ENCODE measurements around the gene CCL23.
"Not testable (repeated sequence)": the region's sequence is repeated elsewhere in the genome, so short reads cannot be mapped to it uniquely, and the experiment has no call there.

CCL23 gene

GRCh38 chr17:36027761-36028160 lies 10.0 kb upstream of the CCL23 start:
- TF ChIP-seq, protein P1, sequence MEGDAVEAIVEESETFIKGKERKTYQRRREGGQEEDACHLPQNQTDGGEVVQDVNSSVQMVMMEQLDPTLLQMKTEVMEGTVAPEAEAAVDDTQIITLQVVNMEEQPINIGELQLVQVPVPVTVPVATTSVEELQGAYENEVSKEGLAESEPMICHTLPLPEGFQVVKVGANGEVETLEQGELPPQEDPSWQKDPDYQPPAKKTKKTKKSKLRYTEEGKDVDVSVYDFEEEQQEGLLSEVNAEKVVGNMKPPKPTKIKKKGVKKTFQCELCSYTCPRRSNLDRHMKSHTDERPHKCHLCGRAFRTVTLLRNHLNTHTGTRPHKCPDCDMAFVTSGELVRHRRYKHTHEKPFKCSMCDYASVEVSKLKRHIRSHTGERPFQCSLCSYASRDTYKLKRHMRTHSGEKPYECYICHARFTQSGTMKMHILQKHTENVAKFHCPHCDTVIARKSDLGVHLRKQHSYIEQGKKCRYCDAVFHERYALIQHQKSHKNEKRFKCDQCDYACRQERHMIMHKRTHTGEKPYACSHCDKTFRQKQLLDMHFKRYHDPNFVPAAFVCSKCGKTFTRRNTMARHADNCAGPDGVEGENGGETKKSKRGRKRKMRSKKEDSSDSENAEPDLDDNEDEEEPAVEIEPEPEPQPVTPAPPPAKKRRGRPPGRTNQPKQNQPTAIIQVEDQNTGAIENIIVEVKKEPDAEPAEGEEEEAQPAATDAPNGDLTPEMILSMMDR (IDR thresholded peaks at IDR 0.05; ENCODE audit: low read depth, low read length, missing control alignments) = no peak
- no peak overlapping the region for H3K4me3 ChIP-seq (replicated peaks; ENCODE audit: low read depth, low read length)
- DNase-seq (ENCODE audit: extremely low read depth, low read depth) = no peak

GRCh38 chr17:36024106-36024869 lies 6.5 kb upstream of the CCL23 start:
- TF ChIP-seq, protein P1 (IDR thresholded peaks at IDR 0.05; ENCODE audit: low read depth, low read length, missing control alignments) = no peak

DNA sequence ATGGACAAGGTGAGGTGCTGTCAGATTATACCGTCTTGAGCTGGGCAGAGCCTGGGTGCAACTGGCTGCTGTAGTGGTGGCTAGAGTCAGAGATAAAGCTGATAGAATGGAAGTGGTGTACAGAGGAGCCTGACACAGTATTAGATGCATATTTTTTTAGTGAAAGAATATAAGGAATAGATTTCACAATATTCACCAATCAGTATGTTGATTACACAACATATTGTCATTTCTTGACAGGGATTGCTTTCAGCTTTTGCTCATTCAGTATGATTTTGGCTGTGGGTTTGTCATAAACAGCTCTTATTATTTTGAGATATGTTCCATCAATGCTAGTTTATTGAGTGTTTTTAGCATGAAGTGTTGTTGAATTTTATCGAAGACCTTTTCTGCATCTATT lies 1.7 kb upstream of the CCL23 start:
- DNase-seq (ENCODE audit: extremely low read depth, low read depth) = no peak
- TF ChIP-seq, protein P1 (IDR thresholded peaks at IDR 0.05; ENCODE audit: low read depth, low read length, missing control alignments) = no peak
- H3K4me3 ChIP-seq (replicated peaks; ENCODE audit: low read depth, low read length) = no peak overlapping the region

More at GRCh38 chr17:36024106-36024869, 6.5 kb upstream of the CCL23 start:
- H3K4me3 ChIP-seq (replicated peaks; ENCODE audit: low read depth, low read length) = no peak overlapping the region
- no peak for DNase-seq (ENCODE audit: extremely low read depth, low read depth)

- TF ChIP-seq, protein P1 (IDR thresholded peaks at IDR 0.05; ENCODE audit: low read depth, low read length, missing control alignments) = no peak
- no peak overlapping the region for H3K4me3 ChIP-seq (replicated peaks; ENCODE audit: low read depth, low read length)
- no peak for DNase-seq (ENCODE audit: extremely low read depth, low read depth)
Observed at GRCh38 chr17:36016555-36016954, 1.2 kb downstream of the CCL23 start.

DNA sequence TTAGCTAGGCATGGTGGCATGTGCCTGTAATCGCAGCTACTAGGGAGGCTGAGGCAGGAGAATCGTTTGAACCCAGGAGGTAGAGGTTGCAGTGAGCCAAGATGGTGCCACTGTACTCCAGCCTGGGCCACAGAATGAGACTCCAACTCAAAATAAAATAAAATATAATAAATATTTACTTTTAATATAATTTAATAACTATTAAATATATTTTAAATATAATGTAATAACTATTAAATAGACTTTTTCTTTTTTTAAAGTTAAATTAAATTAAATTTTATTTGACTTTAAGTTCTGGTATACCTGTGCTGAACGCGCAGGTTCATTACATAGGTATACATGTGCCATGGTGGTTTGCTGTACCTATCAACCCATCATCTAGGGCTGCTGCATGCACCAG lies 1.9 kb downstream of the CCL23 start:
- not testable (repeated sequence) for DNase-seq (ENCODE audit: extremely low read depth, low read depth); H3K4me3 ChIP-seq (replicated peaks; ENCODE audit: low read depth, low read length)

- no peak for DNase-seq (ENCODE audit: extremely low read depth, low read depth)
- H3K4me3 ChIP-seq (replicated peaks; ENCODE audit: low read depth, low read length) = no peak overlapping the region
- TF ChIP-seq, protein P1 (IDR thresholded peaks at IDR 0.05; ENCODE audit: low read depth, low read length, missing control alignments) = no peak
Observed at GRCh38 chr17:36014946-36015345, 2.8 kb downstream of the CCL23 start.

- TF ChIP-seq, protein P1 (IDR thresholded peaks at IDR 0.05; ENCODE audit: low read depth, low read length, missing control alignments) = no peak
- H3K4me3 ChIP-seq (replicated peaks; ENCODE audit: low read depth, low read length) = no peak overlapping the region
- DNase-seq (ENCODE audit: extremely low read depth, low read depth) = no peak
Observed at GRCh38 chr17:36011201-36011600, 6.6 kb downstream of the CCL23 start.

Measured in HFF-Myc (cell line).